Omental fat pad (tissue), 4 donors: ENCODE results near the gene METTL9. TPM values are rescaled to one million over a fixed set of nuclear protein-coding genes. Genes with fewer than 3 reads are reported as not detected.

ENCODE experiments used
- ATAC-seq: fragments of 150-250 bp; one replicate; pipeline ENCODE4 v1.9.1; 2016; ENCODE audit warnings: mild to moderate bottlenecking, moderate library complexity; ENCODE audit not compliant: low FRiP score
- DNase-seq: peaks from one replicate; pipeline ENCODE4 v3.0.0-alpha.2; 2019; ENCODE audit warnings: low spot score
- CTCF ChIP-seq, 3 donors: fragments of 450-650 bp; IDR thresholded peaks; one replicate each; pipeline ENCODE4 v1.5.1; 2016 to 2017; ENCODE audit warnings: antibody characterized with exemption in 3 of 3, mild to moderate bottlenecking in 3 of 3, moderate library complexity in 2 of 3
- total RNA-seq, 4 donors: library from RNA; depleted of rRNA; stranded (reverse); fragments of >200 nt; gene quantifications; one replicate each; pipeline ENCODE4 v1.1.0, GENCODE V29; 2016

The METTL9 gene
- total RNA-seq, 4 donors from 2014 or later: 98.9 to 195 (median 114) TPM

DNA sequence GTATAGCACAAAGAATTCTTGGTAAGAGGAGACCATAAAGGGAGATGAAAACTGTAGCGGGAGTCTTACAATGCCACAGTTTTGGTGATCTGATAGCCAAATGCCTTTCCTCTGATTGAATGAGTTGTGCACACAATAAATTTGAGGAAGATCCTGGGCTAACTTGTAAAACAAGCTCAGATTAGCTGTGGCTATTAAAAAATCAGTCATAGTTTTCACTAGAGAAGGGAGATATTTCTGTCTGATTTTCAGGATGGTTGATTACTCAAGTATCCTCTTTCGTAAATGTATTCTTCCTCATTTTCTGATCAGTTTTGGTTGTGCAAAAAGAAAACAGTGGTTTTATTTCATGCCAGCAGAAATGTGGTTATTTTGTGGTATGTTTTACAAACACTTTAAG is 9.1 kb upstream of the METTL9 start:
- DNase-seq (no peak), ATAC-seq (no peak)
- no peak for TF ChIP-seq CTCF (IDR thresholded peaks at IDR 0.05)

DNA sequence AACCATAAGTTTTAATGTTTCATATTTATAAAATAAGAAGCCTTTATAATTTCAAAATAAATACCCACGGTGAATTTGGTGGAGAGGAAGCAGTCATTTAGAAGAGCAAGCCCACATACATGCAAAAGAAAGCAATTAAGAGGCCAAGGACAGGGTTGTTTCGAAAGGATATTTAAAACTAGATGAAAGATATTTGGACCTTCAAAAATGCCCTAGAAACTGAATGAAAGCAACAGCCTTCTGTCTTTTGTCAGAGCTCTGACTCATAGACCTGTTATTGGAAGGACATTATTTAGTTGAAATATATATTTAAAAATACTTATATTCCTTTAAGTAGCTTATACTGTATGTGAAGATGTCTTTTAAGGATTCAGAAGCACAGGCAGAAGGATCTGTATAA is 8.6 kb upstream of the METTL9 start:
- DNase-seq (no peak), ATAC-seq (no peak)
- no peak for TF ChIP-seq CTCF (IDR thresholded peaks at IDR 0.05)

GRCh38 chr16:21592191-21592590 is 7.2 kb upstream of the METTL9 start:
- no peak for TF ChIP-seq CTCF (IDR thresholded peaks at IDR 0.05)

DNA sequence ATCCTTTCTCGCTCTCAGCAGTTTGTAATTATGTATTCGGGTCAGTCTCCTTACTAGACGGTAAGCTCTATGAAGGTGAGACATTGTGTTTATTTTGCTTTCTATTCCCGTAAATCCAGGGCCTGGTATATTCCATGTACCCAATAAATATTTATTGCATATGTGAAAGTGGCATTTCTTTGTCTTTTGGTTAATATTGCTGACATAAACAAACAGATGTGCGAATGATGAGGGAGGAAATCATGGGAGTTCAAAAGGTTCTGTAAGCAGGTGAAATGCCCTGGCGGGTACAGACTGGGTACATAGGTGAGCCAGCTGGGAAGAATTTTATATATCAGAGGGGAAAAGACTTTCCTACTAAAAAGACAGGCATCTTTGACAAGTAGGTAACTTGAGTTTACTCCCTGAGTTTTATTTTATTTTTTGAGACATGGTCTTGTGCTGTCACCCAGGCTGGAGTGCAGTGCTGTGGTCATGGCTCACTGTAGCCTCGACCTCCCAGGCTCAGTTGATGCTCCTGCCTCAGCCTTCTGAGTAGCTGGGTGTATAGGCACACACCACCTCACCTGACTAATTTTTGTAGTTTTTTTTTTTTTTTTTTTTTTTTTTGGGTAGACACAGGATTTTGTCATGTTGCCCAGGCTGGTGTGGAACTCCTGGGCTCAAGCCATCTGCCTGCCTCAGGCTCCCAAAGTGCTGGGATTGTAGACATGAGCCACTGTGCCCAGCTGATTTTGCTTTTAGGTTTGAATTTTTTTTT is 5.7 kb upstream of the METTL9 start:
- ATAC-seq (no peak), DNase-seq (no peak)
- TF ChIP-seq CTCF (IDR thresholded peaks at IDR 0.05): no peak

More at GRCh38 chr16:21592191-21592590, 7.2 kb upstream of the METTL9 start:
- DNase-seq (no peak), ATAC-seq (no peak)

GRCh38 chr16:21597561-21598030 is 1.8 kb upstream of the METTL9 start:
- no peak for ATAC-seq
- TF ChIP-seq CTCF (IDR thresholded peaks at IDR 0.05): no peak

GRCh38 chr16:21598206-21598605 is 1.2 kb upstream of the METTL9 start:
- ATAC-seq (no peak), DNase-seq (no peak)
- TF ChIP-seq CTCF (IDR thresholded peaks at IDR 0.05): no peak

More at GRCh38 chr16:21597561-21598030, 1.8 kb upstream of the METTL9 start:
- no peak for DNase-seq

GRCh38 chr16:21598701-21599121 is 666 bp upstream of the METTL9 start:
- TF ChIP-seq CTCF (IDR thresholded peaks at IDR 0.05): no peak
- ATAC-seq (peak; percentile 20), DNase-seq (peak; percentile 32)
